CD4-positive, alpha-beta T cell treated with Interleukin-10 for 1 hour (primary cell): Measurements from ENCODE around the gene LPAR6.
"Not testable (repeated sequence)": the region's sequence is repeated elsewhere in the genome, so short reads cannot be mapped to it uniquely, and the experiment has no call there.

Experiments
- DNase-seq: peaks from one replicate; pipeline ENCODE4 v3.0.0-alpha.2; 2020

The LPAR6 gene, protein sequence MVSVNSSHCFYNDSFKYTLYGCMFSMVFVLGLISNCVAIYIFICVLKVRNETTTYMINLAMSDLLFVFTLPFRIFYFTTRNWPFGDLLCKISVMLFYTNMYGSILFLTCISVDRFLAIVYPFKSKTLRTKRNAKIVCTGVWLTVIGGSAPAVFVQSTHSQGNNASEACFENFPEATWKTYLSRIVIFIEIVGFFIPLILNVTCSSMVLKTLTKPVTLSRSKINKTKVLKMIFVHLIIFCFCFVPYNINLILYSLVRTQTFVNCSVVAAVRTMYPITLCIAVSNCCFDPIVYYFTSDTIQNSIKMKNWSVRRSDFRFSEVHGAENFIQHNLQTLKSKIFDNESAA

DNA sequence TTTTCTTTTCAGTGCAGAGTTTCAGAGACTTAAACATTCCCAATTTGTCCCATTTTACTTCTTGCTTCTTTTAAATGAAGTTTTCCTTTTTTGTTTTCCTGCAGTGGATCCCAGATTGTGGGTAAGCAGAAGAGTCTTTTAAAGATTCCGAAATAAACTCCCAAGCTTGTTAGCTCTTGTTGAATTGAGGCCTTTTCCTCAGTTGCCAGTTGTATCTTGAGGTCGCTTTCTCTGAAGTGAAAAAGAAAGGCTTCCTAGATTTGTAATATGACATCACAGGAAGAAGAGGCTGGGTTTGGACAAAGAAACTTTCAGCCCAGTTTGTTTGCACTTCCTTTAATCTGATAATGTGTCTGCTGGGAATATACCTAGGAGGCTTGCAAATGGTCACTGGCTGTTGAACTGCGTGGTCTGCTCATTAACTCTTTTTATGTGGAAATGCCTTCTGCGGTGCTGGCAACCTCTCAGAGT, at the start of gene LPAR6:
Gene LPAR6, minus strand, starts transcription at position 233 of the 471 bp plus-strand sequence. CDS start 690 bp downstream, outside the sequence.
- peak; percentile 76 for DNase-seq

DNA sequence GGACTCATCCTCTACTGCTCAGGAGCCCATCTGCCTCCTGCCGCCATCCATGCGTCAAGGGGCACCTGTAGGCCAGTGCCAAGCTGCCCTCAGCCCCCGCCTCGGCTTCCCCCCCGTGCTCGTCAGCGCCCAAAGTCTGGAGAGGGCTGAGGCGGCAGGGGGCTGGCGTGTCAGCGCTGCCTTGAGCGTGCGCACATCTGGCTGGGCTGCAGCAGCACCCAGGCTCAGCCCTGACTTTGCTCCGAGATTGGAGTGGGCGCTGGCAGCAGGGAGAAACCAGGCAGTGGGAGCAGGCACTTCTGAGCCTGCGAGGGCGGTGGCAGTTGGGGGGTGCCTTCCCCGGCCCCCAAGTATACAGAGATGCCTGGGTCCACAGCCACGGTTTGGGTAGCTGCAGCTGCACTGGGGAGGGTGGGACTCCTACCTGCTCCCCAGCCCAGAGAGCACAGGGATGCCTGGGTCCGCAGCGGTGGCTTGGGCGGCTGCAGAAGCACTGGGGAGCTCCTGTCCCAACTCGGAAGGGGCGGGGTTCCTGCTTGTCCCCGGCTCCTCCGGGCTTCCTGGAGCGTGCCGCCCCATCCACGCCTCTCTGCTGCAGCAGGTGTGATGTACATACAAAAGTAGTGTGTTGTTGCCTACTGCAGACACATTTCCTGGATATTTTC, 44.8 kb upstream of the LPAR6 start:
- no peak for DNase-seq

DNA sequence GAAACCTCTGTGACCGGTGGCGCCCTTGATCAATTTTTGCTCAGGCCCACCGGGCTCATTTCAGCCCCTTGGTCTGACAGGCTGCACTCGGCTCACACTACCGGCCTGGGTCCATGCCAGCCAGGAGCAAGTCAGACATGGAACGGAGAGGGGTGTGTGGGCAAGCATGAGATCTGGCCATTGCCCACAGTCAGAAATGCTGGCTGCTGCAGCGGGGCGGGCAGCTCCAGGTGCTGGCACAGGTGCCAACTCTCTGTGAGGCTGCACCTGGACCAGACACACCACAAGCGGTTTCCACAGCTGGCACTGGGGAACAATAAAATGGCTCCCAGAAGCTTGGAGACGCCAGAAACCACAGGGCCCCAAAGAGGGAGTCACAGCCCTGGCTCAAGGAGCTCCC, 43.6 kb upstream of the LPAR6 start:
- no peak for DNase-seq

DNA sequence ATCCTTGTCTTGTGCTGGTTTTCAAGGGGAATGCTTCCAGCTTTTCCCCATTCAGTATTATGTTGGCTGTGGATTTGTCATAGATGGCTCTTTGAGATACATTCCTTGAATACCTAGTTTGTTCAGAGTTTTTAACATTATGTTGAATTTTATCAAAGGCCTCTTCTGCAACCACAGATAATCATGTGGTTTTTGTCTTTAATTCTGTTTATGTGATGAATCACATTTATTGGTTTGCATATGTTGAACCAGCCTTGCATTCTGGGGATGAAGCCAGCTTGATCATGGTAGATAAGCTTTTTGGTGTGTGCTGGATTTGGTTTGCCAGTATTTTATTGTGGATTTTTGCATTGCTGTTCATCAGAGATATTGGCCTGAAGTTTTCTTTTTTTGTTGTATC, 38.3 kb upstream of the LPAR6 start:
- not testable (repeated sequence) for DNase-seq

DNA sequence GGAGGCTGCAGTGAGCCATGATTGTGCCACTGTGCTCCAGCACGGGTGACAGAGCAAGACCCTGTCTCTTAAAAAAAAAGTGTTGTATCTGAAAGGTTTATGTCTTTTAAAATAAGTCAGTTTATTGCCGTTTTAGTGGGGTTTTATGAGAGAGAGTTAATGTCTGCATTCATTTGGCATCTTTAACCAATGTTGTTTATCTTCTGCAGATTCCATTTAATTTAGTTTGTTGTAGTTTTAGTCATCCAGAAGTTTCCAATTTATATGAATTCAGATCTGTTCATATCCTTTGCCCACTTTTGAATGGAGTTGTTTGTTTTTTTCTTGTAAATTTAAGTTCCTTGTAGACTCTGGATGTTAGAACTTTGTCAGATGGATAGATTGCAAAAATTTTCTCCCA, 36.7 kb upstream of the LPAR6 start:
- no peak for DNase-seq

DNA sequence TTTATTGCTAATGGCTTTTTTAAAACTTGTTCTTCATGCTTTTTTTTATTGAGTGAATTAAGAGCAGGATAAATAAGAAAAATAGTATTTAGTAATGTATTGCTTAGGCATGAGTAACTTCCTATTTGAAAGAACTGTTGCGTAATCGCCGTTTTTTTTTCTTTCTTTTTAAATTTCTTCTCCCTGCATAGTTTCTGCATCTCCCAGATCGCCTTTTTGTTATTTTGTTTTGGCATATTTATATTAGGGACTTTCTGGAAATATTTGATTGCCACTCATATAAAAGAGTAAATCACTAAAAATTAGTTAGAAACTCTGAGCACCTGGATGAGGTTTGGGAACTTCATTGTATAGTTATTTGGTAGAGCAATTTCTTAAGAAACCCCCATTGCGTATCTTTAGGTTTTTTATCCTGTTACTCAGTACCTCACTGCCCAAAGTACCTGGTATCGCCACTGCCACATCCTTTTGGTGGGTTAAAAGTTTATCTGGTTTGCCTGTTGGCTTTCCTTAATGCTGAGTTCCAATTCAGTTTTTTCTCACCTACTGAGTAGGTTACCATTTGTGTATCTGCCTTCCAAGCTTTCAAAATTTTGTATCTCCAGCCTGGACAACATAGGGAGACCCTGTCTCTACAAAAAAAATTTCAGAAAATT, 36.2 kb upstream of the LPAR6 start:
- DNase-seq, result no peak

DNA sequence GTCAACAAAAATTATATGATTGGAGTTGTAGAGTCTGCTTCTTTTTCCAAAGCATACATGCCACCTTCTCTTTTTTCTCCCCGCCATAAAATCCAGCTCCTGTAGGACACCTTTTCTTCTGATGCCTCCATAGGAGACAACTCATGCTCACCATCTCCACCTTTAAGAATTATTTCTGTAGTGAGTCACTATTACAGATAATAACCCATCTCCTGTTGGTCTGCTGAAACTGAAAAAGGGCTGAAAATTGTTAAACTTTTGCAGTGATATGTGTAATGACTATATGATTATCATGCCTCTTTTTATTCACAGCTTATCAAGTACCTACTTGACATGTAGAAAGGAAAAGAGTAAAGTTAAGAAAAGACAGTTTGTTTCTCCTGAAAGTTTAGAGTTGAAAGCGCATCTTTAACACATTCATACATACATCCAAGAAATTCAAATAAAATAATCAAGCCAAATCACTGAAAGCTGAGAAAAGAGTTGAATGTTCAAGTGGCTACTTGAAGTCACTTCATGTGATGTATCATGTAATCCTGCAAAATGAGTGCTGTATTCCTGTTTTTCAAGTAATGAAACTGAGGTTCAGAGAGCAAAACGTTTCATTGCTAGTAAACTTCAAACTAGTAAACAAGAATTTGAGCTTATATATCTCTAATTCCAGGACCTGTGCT, 35.5 kb upstream of the LPAR6 start:
- DNase-seq, result no peak

DNA sequence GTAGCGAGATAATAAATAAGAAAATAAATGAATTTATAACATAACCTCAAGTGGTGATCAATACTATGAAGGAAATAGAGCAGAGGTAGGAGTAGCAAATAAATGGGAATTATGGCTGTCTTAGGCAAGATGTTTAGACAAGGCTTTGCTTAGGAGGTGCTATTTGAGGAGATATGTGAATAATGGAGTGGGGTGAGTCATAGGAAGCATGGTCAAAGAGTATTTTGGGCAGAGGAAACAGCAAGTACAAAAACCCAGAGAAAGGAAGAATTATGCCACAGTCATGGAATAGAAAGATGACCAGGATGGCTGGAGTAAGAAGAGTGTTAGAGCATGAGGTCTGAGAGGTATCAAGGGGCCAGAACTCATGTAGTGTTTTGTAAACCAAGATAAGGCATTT, 33.6 kb upstream of the LPAR6 start:
- no peak for DNase-seq

DNA sequence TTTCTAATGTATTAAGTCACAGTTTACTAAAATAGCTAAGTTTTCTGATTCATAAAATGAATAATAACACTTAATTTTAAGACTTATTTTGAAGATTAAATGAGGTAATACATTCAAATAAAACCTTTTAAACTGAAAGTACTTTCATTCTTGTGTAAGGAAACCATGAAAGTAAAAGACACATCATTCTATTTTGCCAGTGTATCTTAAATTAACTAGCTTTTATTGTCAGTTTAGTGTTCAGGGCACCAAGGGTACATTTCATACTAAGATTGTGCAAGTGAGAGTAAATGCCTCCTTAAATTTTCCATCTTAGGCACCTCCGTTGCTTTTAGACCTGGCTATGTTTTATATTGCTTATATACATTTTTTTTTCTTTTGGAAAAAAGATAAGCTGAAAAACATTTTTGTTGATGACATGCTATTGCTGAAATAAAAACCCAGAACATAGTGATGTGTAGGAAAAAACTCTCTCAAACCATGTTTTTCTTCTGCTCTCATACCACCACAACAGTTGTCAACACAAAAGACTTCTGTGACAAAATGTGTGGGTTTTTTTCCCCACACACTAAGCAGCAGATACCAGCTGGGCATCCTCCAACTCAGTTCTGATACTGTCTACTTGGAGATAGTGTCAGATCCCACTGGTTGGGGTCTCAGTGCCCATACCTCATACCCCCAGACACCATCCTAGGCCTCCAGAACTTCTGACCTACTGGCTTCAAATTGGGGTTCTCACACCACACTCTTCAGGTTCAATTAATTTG, 30.7 kb upstream of the LPAR6 start:
- DNase-seq, result peak; percentile 24

DNA sequence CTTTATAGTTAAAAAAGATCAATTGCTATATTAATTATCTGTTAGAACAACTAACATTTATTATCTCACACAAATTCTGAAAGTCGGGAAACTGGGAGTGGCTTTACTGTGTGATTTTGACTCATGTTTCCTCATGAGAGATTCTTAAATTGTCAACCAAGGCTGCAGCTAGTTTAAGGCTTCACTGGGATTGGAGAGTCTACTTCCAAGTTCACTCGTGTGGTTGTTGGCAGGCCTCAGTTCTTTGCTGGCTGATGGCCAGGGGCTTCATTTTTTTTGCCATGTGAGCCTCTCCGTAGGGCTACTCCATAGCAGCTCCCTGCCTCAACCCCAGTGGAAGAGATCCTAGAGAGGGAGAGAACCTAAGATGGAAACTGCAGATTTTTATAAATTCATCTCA, 24.5 kb upstream of the LPAR6 start:
- no peak for DNase-seq

DNA sequence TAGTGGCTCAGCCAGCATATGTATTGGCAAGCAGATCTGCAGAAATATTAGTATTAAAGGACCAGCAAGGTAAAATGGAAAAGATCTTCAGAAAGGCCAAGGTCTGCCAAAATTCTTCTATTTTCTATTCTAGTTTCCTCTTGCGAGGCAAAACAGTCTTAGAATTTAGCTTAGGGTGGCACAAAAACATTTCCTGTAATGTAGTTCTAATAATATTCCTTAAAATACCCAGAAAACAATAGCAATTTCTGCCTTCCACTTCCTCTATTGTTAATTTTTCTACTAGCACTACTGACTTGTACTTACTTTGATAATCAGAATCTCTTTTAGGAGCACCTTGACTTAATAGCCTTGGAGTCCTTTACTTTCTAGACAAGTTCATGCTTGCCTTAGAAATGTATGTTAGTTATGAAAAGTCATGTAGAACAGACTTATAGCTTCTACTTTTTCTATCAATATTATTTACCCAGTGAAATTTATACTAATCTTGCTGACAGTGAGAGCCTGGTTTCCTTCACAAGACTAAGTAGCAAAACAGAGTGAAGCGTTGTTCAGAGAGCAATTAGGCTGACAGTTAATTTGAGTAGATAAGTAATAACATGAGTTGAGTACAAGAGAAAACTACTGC, 23.9 kb upstream of the LPAR6 start:
- DNase-seq, result no peak

DNA sequence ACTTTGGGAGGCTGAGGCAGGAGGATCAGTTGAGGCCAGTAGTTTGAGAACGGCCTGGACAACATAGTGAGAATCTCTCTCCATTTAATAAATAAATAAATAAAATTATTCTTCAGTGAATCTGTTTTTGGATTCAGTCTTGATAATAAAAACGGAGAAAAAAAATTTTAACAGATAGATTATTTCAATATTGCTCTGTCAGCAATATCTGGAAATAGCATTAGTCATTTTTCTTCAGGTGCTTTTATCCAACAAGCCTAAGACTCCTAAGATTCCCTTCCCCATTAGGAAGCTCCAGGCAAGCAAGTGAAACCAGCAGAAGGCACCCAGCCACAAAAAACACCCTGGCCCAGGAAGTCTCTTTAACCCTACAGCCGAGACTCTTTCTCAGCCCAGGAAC, 21.3 kb upstream of the LPAR6 start:
- no peak for DNase-seq

DNA sequence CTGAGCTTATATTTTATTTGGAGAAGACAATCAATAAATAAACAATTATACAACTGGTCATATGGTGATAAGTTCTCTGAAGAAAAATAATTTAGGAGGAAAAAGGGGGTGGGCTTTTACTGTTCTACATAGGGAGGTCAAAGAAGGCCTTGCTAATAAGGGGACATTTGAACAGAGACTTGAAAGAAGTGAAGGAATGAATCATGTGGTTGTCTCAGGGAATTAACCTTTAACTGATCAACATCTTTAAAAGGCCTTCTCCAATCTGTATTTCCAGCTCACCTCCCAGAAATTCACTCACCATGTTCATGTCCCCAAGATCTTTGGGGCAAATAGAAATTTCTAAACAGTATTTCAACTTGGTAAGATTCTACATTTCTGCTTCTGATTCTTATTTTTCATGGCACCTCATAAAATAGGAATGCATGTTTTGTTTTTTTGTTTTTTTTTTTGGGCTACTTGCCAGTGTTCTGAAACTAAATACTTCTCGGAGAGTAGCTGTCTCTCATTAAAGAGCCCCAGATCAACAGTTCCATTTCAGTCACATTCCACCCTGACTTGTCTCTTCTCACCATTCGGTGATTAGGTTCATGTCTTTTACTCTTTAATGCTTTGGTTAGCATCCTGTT, 19.2 kb upstream of the LPAR6 start:
- no peak for DNase-seq

DNA sequence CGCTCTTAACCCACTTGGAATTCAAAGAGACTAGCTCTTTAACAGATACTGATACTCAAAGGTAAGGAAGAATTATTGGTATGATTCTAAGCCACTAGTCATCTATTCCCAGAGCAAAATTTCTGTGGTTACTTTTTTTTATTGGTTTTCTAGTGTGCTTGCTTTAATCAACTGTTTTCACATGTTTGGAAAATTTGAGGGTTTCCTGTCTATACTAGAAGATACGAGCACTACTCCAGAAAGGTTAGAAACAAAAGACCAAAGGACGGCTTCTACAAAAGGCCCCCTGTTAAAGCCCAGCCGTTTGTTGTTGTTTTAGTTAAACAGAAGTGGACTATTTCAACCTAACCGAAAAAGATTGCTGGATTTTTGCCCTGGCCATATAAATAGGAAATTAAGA, 18.5 kb upstream of the LPAR6 start:
- no peak for DNase-seq

DNA sequence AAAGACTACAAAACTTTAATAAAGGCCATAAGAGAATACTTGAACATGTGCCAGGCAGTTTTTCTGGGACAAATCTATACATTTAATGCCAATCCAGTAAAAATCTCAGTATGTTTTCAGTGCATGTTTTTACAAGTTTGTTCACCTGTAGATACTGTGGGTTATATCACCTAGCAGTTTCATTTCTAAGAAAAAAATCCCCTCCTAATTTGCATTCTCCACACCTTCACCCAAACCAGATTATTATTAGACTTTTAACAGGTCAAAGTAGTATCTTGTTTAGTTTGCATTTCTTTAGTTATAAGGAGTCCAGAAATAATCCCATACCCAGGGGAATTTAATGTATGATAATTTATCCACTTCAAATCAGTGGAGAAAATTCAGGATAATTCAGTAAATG, 17.0 kb upstream of the LPAR6 start:
- no peak for DNase-seq

DNA sequence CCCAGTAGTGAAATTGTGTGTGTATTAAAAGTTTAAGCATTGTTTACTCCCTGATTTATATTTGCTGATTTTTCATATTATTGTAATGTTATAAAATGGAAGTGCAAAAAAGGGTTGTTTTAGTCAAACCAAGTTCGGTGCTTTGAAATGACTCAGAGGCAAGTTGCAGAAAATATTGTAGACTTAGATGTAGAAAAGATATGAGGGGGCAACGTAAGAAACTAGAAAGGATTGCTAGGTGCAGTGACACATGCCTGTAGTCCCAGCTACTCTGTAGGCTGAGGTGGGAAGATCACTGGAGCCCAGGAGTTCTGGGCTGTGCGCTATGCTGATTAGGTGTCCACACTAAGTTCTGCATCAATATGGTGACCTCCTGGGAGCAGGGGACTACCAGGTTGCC, 16.1 kb upstream of the LPAR6 start:
- no peak for DNase-seq

DNA sequence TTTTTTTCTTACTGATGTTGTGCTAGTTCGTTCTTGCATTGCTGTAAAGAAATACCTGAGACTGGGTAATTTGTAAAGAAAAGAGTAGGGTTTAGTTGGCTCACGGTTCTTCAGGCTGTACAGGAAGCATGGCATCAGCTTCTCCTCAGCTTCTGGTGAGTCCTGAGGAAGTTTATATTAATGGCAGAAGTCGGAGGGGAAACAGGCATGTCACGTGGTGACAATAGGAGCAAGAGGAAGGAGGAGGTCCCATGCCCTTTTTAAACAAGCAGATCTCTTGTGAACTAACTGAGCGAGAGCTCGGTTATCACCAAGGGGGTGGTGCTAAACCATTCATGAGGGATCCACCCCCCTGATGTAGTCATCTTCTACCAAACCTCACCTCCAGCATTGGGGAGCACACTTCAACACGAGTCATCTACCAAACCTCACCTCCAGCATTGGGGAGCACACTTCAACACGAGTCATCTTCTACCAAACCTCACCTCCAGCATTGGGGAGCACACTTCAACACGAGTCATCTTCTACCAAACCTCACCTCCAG, 13.9 kb upstream of the LPAR6 start:
- DNase-seq, result not testable (repeated sequence)

DNA sequence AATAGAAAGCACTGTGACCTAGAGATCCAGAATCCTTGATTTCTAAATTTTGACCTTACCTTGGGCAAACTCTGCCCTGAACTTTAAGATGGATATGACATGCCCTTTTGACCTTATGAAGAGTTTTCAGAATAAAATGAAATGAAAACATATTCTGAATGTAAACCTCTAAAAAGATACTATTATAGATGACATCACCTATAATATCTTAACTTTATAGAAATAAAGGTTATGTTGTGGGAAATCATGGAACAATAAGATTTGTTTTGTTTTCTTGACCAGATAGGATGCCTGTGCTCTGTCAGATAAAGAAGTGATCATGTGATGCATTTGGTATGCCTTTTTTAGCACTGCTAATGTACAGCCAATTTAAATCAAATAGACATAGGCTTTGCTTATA, 13.1 kb upstream of the LPAR6 start:
- no peak for DNase-seq

DNA sequence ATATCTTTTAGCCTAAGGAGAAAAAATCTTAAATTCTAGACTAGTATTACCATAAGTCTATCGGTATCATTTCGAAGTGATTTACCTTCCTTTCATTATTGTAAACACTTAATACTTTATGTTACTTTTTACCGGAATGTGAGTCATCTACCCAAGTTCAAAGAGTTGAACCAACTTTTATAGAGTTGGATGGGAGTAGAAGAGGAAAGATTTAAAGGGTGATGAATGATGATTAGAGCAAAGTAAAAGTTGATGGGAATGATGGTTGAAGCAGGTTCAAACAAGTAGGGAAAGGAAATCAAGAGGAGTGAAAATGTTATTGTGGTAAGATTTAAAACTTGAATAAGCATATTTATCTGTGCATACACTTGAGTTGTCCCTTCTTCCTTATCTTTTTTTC, 11.3 kb upstream of the LPAR6 start:
- DNase-seq, result no peak

DNA sequence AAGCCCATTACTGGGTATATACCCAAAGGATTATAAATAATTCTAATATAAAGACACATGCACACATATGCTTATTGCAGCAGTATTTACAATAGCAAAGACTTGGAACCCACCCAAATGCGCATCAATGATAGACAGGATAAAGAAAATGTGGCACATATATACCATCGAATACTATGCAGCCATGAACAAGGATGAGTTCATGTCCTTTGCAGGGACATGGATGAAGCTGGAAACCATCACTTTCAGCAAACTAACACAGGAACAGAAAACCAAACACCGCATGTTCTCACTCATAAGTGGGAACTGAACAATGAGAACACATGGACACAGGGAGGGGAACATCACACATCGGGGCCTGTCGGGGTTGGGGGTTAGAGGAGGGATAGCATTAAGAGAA, 9.1 kb upstream of the LPAR6 start:
- DNase-seq, result not testable (repeated sequence)

DNA sequence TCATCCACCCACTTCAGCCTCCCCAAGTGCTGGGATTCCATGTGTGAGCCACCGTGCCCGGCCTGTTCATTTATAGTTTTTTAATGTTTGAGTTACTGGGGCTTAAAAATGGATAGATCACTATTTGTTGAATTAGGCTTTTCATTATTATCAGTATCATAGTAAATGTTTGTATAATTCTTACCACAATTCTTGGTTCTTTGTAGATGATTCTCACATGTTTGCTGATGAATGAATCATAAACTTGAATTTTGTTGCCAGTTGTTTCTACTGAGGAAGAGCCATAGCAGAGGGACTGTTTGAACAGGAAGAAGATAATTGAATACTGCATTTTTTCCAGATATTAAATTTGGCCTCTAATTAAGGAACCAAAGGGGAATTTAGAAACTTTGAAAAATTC, 2.6 kb upstream of the LPAR6 start:
- DNase-seq, result no peak
